ENCODE measurements around the gene LSM2.
A peak's percentile ranks its signal among the peaks of the same experiment; 100 is the strongest.

Gene LSM2

DNA sequence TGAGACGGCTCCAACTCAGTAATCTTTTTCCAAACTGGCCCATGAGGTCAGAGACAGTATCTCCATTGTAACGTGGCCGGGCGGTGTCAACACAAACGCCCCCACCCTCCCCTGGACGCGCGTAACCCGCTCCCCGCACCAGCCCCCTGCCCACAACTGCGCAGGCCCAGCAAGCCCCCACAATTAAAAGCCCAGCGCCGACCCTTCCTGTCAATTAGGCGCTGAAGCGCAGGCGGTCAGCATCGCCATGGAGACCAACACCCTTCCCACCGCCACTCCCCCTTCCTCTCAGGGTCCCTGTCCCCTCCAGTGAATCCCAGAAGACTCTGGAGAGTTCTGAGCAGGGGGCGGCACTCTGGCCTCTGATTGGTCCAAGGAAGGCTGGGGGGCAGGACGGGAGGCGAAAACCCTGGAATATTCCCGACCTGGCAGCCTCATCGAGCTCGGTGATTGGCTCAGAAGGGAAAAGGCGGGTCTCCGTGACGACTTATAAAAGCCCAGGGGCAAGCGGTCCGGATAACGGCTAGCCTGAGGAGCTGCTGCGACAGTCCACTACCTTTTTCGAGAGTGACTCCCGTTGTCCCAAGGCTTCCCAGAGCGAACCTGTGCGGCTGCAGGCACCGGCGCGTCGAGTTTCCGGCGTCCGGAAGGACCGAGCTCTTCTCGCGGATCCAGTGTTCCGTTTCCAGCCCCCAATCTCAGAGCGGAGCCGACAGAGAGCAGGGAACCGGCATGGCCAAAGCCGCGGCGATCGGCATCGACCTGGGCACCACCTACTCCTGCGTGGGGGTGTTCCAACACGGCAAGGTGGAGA, 8.5 kb upstream of the LSM2 start, which contains the start of the genes HSPA1A and HSPA1L:
Gene HSPA1A (plus strand): TSS at position 519 of the 814 bp plus-strand sequence. CDS start 214 bp downstream, at position 733.
Gene HSPA1L (minus strand): TSS at position 259 of the 814 bp plus-strand sequence. CDS start 3,311 bp downstream, outside the sequence.
- Histone ChIP-seq H3K4me1 (ENCODE audit: insufficient read depth, low read length) (no peaks in the 10 kb centered on the region), H3K79me2 (ENCODE audit: insufficient read depth, low read length) (no peaks in the 10 kb centered on the region), H3K9me3 (ENCODE audit: insufficient read depth, low read length, severe bottlenecking) (no peaks in the 10 kb centered on the region), H3K27me3 (ENCODE audit: insufficient read depth, low read length, poor library complexity) (no peaks in the 10 kb centered on the region), H2AFZ (ENCODE audit: low read depth, low read length) (no peak within 1 kb of the TSS; the same call in 1 of the 2 replicates), H3K4me3 (ENCODE audit: low read depth in 1 of 2, low read length in 2 of 2) (no peak within 1 kb of the TSS), H3K27ac (ENCODE audit: low read length) (no peak within 1 kb of the TSS), H3K36me3 (ENCODE audit: insufficient read depth, low read length) (no peaks in the 10 kb centered on the region), H3K9ac (ENCODE audit: low read depth, low read length) (no peak within 1 kb of the TSS), H4K20me1 (ENCODE audit: insufficient read depth, low read length) (no peaks in the 10 kb centered on the region), H3K4me2 (ENCODE audit: insufficient read depth, low read length) (no peak within 1 kb of the TSS)
- DNase-seq (no peak), ATAC-seq (ENCODE audit: insufficient read depth, low read depth) (no peak)
- TF ChIP-seq CTCF (IDR thresholded peaks at IDR 0.05; ENCODE audit: borderline replicate concordance, extremely low read depth, low read length, poor library complexity, severe bottlenecking) (no peak), EZH2 (IDR thresholded peaks at IDR 0.05; ENCODE audit: borderline replicate concordance, low read depth, low read length, severe bottlenecking) (no peak)

GRCh38 chr6:31814677-31815024, 7.9 kb upstream of the LSM2 start:
- Histone ChIP-seq H4K20me1 (ENCODE audit: insufficient read depth, low read length) (no peaks in the 10 kb centered on the region), H3K27me3 (ENCODE audit: insufficient read depth, low read length, poor library complexity) (no peaks in the 10 kb centered on the region), H2AFZ (ENCODE audit: low read depth, low read length) (no peak overlapping the region; the same call in 1 of the 2 replicates), H3K36me3 (ENCODE audit: insufficient read depth, low read length) (no peaks in the 10 kb centered on the region), H3K9me3 (ENCODE audit: insufficient read depth, low read length, severe bottlenecking) (no peaks in the 10 kb centered on the region), H3K4me1 (ENCODE audit: insufficient read depth, low read length) (no peaks in the 10 kb centered on the region), H3K4me3 (ENCODE audit: low read depth in 1 of 2, low read length in 2 of 2) (no peak overlapping the region), H3K4me2 (ENCODE audit: insufficient read depth, low read length) (no peak overlapping the region), H3K79me2 (ENCODE audit: insufficient read depth, low read length) (no peaks in the 10 kb centered on the region), H3K27ac (ENCODE audit: low read length) (no peak overlapping the region), H3K9ac (ENCODE audit: low read depth, low read length) (no peak overlapping the region)
- no peak for TF ChIP-seq CTCF (IDR thresholded peaks at IDR 0.05; ENCODE audit: borderline replicate concordance, extremely low read depth, low read length, poor library complexity, severe bottlenecking)
- no peak for TF ChIP-seq EZH2 (IDR thresholded peaks at IDR 0.05; ENCODE audit: borderline replicate concordance, low read depth, low read length, severe bottlenecking)
- ATAC-seq (ENCODE audit: insufficient read depth, low read depth) (peak; percentile 43; the same call in 1 of the 3 replicates), DNase-seq (peak; percentile 52)

DNA sequence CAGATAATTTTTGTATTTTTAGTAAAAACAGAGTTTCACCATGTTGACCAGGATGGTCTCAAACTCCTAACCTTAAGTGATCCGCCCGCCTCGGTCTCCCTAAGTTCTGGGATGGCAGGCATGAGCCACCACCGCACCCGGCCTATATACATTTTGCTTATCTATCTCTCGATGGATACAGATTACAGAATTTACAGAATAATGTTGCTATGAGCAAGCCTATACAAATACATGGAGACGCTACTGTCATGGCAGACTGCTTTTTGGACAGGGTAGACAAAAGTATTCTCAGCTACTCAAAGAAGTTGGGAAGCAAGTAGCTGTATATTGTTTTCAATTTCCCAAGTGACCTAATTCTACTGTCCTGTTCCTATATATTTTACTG, 6.7 kb upstream of the LSM2 start:
- H3K9me3 ChIP-seq (ENCODE audit: insufficient read depth, low read length, severe bottlenecking), result no peaks in the 10 kb centered on the region
- H3K4me2 ChIP-seq (ENCODE audit: insufficient read depth, low read length), result no peak overlapping the region
- H3K27me3 ChIP-seq (ENCODE audit: insufficient read depth, low read length, poor library complexity), result no peaks in the 10 kb centered on the region
- H3K4me3 ChIP-seq (ENCODE audit: low read depth in 1 of 2, low read length in 2 of 2), result no peak overlapping the region
- H4K20me1 ChIP-seq (ENCODE audit: insufficient read depth, low read length), result no peaks in the 10 kb centered on the region
- no peak for DNase-seq
- ATAC-seq (ENCODE audit: insufficient read depth, low read depth), result no peak
- H2AFZ ChIP-seq (ENCODE audit: low read depth, low read length), result no peak overlapping the region
- no peak overlapping the region for H3K27ac ChIP-seq (ENCODE audit: low read length)
- TF ChIP-seq CTCF (IDR thresholded peaks at IDR 0.05; ENCODE audit: borderline replicate concordance, extremely low read depth, low read length, poor library complexity, severe bottlenecking) (no peak), EZH2 (IDR thresholded peaks at IDR 0.05; ENCODE audit: borderline replicate concordance, low read depth, low read length, severe bottlenecking) (no peak)
- H3K79me2 ChIP-seq (ENCODE audit: insufficient read depth, low read length), result no peaks in the 10 kb centered on the region
- H3K9ac ChIP-seq (ENCODE audit: low read depth, low read length), result no peak overlapping the region
- no peaks in the 10 kb centered on the region for H3K4me1 ChIP-seq (ENCODE audit: insufficient read depth, low read length)
- no peaks in the 10 kb centered on the region for H3K36me3 ChIP-seq (ENCODE audit: insufficient read depth, low read length)

All from DND-41 (cell line).